Measurements from ENCODE around the gene COPS9.

The COPS9 gene

DNA sequence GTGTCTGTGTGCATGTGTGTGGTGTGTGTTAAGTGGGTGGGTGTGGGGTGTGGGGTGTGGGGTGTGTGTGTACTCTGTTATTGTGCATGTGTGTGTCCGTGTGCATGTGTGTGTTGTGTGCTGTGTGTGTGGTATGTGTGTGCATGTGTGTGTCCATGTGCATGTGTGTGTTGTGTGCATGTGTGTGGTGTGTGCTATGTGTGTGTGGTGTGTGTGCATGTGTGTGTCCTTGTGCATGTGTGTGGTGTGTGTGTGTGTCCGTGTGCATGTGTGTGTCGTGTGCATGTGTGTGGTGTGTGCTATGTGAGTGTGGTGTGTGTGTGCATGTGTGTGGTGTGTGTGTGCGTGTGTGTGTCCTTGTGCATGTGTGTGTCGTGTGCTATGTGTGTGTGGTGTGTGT, 11.3 kb upstream of the COPS9 start:
- no peak for DNase-seq

DNA sequence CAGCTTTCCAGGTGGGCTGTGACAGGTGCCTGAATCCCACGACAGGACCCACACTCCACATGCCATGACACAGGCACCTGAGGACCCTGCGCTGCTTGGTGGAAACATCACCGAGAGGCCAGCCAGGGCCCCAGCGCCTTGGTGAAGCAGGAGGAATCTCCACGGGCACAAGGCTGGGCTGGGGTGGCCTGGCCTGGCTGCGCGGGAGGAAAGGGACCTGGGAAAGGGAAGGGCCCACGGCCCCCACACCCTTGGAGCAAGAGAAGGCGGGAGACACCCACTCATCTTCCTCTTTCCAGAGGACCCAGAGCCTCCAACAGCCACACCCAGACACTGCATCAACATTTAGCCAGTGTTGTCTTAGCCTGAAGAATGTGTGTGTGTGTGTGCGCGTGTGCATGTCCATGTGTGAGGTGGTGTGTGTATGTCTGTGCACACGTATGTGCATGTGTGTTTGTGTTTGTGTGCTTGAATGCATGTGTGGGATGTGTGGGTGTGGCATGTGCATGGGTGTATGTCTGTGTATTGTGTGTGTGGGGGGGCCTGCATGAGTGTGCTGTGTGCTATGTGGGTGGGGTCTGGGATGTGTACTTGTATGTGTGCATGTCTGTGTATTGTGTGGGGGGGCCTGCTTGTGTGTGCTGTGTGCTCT, 10.6 kb upstream of the COPS9 start:
- no peak for DNase-seq

DNA sequence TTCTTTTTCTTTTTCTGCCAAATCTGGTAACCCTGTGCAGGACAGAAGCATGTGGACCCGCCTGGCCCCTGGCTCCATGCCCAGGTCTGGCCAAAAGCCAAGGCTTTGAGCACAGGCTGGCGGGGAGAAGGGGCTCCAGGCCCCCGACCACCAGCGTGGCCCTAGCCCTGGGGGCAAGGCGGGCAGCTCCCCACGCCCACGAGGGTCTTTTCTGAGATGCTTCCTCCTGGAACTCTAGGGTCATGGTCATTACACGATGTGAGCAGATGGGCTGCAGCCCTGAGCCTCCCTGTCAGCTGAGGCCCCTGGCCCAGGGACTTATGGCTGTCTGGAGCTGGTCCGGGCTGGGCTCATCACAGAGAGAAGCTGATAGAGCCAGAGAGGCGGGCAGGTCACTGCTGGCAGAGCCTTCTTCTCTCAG, 10.0 kb upstream of the COPS9 start:
- DNase-seq = no peak

- DNase-seq = no peak
Measured at GRCh38 chr2:240145461-240145860, 9.4 kb upstream of the COPS9 start.

DNA sequence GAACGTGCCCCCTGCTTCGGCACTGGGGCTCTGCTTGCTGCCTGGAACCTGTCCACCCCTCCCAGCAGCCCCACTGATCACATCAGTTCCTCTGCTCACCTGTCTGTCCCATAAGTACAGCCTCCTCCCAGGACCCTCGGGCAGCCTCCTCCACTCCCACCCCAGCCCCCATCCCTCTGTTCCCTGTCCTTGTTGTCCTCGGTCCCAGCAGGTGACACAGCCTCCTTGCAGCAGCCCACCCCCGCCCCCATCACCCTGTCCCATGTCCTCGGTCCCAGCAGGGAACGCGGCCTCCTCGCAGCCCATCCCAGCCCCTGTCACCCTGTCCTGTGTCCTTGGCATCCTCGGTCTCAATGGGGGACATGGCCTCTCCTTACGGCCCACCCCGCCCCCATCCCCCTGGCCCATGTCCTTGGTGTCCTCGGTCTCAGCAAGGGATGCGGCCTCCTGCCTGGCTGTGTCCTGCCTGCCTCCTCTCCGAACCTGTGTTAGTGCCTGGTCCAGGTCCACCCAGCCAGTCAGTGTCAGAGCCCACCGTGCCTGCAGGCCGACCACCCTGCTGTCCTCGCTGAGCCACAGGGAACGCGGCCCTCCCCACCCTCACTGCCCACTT, 8.7 kb upstream of the COPS9 start:
- no peak for DNase-seq

DNA sequence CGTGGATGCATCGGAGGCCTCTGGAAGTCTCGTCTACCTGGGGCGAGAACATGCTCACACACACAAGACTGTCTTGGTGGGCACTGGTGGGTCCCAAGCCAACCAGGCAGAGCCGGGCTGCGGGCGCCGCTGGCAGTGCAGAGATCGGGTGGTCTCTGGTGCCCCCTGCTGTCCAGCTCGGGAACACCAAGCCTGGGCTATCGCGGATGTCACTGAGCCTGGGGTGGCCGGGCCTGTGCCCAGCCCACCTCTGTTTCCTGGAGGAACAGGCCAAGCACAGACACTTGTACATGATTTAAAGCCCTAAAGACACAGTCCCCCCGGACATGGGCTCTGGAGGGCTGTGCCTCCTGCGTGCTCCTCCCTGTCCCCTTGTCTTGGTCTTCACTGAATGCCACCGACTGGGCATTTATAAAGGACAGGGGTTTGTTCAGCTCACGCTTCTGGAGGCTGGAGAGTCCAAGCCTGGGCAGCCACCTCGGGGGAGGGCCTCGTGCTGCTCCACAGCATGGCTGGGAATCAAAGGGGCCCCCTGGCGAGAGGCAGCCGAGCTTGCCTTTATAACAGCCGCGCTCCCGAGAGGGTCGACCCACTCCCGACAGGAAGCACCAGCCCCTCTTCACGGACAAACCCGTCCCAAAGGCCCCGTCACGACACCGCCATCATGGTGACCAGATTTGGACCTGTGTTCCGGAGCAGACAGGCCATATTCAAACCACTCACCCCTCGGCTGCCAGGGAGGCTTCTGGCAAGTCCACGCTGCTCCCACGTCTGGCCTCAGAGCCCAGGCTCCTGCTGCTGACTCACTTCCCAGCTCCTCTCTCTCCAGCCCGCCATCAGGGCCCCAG, 7.9 kb upstream of the COPS9 start:
- peak; percentile 51 to 60 for DNase-seq

GRCh38 chr2:240143276-240143675, 7.2 kb upstream of the COPS9 start:
- DNase-seq = no peak

DNA sequence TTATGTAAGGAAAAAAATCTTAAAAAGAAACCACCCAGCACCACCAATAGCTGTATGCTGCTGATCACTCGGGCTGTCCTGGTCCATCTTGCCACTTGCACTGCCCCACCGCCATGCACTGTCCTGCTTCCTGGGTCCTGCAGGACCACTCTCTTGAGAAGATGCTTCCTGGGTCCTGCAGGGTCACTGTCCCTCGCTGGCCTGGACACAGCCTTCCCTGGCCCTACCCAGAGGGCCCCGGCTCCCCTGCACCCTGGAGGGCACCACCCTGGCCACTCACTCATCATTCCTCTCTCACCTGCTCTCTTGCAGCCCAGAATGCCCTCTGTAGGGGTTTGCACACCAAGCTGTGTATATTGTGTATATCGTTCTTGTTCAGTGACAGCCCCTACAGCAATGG, 6.8 kb upstream of the COPS9 start:
- DNase-seq = no peak

GRCh38 chr2:240142256-240142775, 6.2 kb upstream of the COPS9 start:
- no peak for DNase-seq

DNA sequence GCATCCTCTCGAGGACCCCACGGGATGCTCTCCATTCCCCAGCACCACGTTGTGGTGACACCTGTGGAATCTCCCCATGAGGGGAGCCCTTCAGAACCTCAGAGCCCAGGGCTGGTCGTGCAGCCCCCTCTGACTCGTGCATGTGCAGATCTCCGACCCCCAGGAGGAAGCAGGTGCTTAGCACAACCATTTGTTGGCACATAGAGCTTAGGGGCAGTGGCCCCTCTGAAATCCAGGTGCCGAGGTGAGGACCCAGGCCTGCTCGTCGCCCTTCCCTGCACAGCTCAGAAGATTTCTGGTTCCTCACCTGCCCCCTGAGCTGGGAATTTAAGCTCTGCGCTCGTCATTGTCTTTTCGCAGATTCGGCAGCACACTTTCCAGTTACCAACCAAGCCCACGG, 5.6 kb upstream of the COPS9 start:
- DNase-seq = no peak

DNA sequence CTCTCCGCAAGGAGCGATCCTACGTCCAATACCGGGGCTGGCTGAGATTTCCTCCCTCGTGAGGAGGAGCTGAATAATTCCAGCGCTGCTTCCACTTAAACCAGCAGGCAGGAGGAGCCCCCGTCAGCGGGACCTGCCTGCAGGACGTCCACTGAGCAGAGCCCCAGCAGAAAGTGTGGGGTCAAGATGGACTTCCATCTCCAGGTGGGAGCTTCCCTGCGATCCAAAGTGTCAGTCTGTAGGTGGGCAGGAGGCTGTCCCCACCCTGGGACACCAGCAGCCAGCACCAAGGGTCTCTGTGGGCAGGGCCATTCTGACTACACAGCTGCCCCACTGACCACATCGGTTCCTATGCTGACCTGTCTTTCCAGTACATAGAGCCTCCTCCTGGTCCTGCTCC, 4.8 kb upstream of the COPS9 start:
- DNase-seq = no peak

DNA sequence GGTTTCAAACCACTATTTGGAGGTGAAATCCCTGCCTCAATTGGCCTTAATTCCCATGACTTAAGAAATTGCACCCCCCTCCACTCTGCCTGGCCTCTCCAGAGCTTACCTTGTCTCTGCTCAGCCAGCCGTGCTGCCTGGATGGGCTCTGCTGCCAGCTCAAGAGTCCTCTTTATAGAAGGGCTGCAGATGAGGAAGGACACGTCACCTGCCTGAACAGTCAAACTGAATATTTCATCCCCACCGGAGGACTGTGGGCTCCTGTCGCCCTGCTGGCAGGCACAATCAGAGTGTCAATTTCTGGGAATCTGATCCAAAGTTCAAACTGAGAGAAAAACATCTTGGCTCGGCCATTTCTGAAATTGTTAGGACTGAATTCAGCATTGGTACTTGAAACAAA, 4.4 kb upstream of the COPS9 start, which contains the start of gene OTOS:
OTOS (minus strand) TSS at position 148 of the 400 bp plus-strand sequence. CDS start 332 bp downstream, outside the sequence.
- DNase-seq = no peak

DNA sequence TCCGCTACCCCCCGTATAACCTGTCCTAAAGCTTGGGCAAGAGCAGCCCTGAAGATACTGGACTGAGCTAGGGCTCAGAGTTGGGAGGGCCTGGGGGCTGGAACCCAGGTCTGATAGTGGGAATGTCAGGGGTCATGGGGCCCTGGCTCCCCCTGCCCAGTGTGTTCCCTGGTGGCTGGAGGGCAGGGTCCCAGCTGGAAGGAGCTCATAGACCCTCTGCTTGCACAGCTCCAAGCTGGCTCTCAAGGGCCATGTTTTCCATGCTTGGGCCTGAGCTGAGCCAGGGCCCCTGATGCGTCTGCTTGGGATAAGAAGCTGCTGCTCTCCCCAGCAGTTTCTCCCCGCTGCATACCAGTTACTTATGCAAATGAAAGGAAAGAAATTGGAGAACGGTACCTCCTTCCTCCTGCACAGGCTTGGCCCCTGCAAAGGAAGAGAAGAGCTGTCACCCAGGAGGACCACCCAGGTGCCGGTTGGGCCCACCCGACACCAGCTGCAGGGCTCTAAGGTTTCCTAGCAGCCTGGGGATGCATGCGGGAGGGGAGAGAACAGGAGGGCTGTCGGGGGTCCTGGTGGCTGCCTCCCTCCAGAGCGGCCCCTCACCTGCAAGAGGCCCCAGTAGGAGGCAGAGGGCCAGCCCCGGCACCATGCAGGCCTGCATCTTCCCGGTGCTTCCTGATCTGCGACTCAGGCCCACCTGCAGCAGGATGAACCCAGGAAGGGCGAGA, 3.7 kb upstream of the COPS9 start:
- DNase-seq = no peak

DNA sequence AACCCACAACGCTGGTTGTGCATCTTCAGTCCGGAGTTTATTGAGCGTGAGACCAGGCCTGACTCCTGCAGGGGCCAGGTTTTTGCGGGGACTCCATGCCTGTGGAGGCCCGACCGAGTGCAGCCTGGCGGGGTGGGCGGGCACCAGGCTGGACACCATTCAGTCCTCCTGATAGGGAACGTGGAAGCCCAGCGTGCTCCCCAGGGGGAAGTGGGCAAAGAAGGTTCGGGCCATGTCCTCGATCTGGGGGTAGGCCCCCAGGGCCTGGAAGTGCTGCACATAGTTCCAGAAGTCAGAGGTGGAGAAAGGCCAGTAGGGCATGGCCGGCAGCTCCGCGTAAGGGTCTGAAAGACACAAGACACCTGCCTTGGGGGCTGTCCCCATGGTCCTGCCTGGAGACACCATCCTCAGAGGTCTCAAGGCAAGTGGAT, 2.9 kb upstream of the COPS9 start:
- DNase-seq = no peak

- DNase-seq = no peak
Measured at GRCh38 chr2:240138254-240138984, 2.3 kb upstream of the COPS9 start.

DNA sequence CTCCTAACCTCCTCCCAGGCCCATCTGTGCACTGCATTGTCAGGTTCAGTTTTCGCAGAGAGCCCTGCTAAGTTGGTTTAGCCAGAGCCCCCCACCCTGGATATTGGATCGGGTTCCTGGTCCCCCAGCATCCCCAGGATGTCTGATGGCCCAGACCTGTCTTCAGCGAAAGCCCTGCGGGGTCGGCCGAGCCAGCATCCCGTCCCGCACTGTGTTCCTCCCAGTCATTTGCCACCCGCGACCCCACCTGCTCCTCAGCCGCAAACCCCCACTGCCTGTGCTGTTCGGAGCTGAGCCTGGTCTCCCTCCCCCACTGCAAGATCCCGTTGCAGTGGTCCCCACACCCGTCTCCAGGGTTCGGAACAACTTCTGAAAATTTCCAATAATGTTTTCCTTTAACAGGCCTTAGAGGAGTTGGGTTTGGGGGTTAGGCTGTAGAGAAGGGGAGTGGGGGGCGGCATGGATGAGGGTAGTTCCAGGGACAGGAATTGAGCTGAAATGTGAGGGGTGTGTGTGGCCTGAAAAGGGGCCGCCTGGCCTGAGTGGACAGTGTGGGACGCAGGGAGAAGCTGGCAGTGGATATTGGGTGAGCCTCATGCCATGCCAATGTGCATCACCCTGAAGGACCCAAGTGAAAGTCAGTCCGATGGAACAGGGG, 1.6 kb upstream of the COPS9 start:
- no peak for DNase-seq

- DNase-seq = no peak
Measured at GRCh38 chr2:240136671-240137292, 677 bp upstream of the COPS9 start.

GRCh38 chr2:240135706-240136012, 446 bp downstream of the COPS9 start:
- DNase-seq = no peak

GRCh38 chr2:240134956-240135520, 1.1 kb downstream of the COPS9 start:
- no peak for DNase-seq

GRCh38 chr2:240134466-240134865, 1.6 kb downstream of the COPS9 start:
- no peak for DNase-seq

DNA sequence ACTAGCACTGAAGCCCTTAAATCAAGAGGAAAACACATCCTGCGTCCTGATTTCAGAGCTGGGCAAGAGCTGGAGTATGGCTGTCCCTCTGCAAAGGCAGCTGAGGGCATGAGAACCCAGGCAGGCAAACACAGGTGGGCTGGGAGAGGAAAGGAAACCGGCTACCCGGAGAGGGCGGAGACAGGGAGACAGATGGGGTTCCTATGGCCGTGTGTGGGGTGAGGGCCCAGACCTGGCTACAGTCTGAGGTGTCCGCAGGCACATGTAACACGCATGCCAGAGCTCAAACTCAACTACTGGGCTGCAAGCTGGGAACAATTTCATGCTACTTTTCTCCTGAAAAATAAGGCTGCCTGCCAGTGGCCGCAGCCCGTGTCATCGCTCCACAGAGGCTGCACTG, 2.7 kb downstream of the COPS9 start:
- no peak for DNase-seq

All from bone marrow (tissue), 2 donors.